ES-I3 (cell line): ENCODE results near the gene RFTN1.

Experiments
- H3K36me3 ChIP-seq: 2 replicates; pipeline ENCODE4 v1.6.1; 2013; ENCODE audit warnings: mild to moderate bottlenecking, low read length, control low read depth, moderate library complexity; ENCODE audit not compliant: insufficient read depth
- H3K4me1 ChIP-seq: 2 replicates; pipeline ENCODE4 v1.6.1; 2013; ENCODE audit warnings: mild to moderate bottlenecking, control low read depth, low read length; ENCODE audit not compliant: insufficient read depth
- H3K9ac ChIP-seq: 2 replicates; pipeline ENCODE4 v1.6.1; 2013; ENCODE audit warnings: low read depth, mild to moderate bottlenecking, low read length, moderate library complexity
- H3K9me3 ChIP-seq: 2 replicates; pipeline ENCODE4 v1.6.1; 2013; ENCODE audit warnings: mild to moderate bottlenecking, low read length, moderate library complexity; ENCODE audit not compliant: control insufficient read depth, insufficient read depth

The RFTN1 gene

GRCh38 chr3:16409032-16409431 lies 104.5 kb downstream of the RFTN1 start:
- no peaks in the 10 kb centered on the region for H3K9me3 ChIP-seq
- H3K36me3 ChIP-seq: no peaks in the 10 kb centered on the region
- H3K9ac ChIP-seq: no peak overlapping the region
- H3K4me1 ChIP-seq: no peaks in the 10 kb centered on the region

- H3K4me1 ChIP-seq: no peaks in the 10 kb centered on the region
- H3K9ac ChIP-seq: no peak overlapping the region
- no peaks in the 10 kb centered on the region for H3K36me3 ChIP-seq
- no peaks in the 10 kb centered on the region for H3K9me3 ChIP-seq
Observed at GRCh38 chr3:16407366-16407765, 106.1 kb downstream of the RFTN1 start.

GRCh38 chr3:16406579-16406978 lies 106.9 kb downstream of the RFTN1 start:
- Histone ChIP-seq H3K9me3 (no peaks in the 10 kb centered on the region), H3K4me1 (no peaks in the 10 kb centered on the region), H3K9ac (no peak overlapping the region), H3K36me3 (no peaks in the 10 kb centered on the region)

- H3K36me3 ChIP-seq: no peaks in the 10 kb centered on the region
- H3K4me1 ChIP-seq: no peaks in the 10 kb centered on the region
- no peak overlapping the region for H3K9ac ChIP-seq
Observed at GRCh38 chr3:16406166-16406565, 107.3 kb downstream of the RFTN1 start.

GRCh38 chr3:16404349-16404895 lies 109.1 kb downstream of the RFTN1 start:
- Histone ChIP-seq H3K9ac (no peak overlapping the region), H3K36me3 (no peaks in the 10 kb centered on the region), H3K4me1 (peaks cover 10% of the 10 kb centered on the region; the same call in 1 of the 2 replicates), H3K9me3 (no peaks in the 10 kb centered on the region)

More at GRCh38 chr3:16406166-16406565, 107.3 kb downstream of the RFTN1 start:
- no peaks in the 10 kb centered on the region for H3K9me3 ChIP-seq

GRCh38 chr3:16402451-16402850 lies 111.0 kb downstream of the RFTN1 start:
- no peaks in the 10 kb centered on the region for H3K9me3 ChIP-seq
- peaks cover 15% of the 10 kb centered on the region; the same call in 1 of the 2 replicates for H3K4me1 ChIP-seq
- H3K36me3 ChIP-seq: no peaks in the 10 kb centered on the region
- no peak overlapping the region for H3K9ac ChIP-seq

GRCh38 chr3:16401273-16401672 lies 112.2 kb downstream of the RFTN1 start:
- H3K36me3 ChIP-seq: no peaks in the 10 kb centered on the region
- no peak overlapping the region for H3K9ac ChIP-seq

GRCh38 chr3:16400106-16400931 lies 113.2 kb downstream of the RFTN1 start:
- Histone ChIP-seq H3K36me3 (no peaks in the 10 kb centered on the region), H3K4me1 (peaks cover 15% of the 10 kb centered on the region; the same call in 1 of the 2 replicates), H3K9ac (no peak overlapping the region), H3K9me3 (no peaks in the 10 kb centered on the region)

More at GRCh38 chr3:16401273-16401672, 112.2 kb downstream of the RFTN1 start:
- H3K4me1 ChIP-seq: peaks cover 15% of the 10 kb centered on the region; the same call in 1 of the 2 replicates
- H3K9me3 ChIP-seq: no peaks in the 10 kb centered on the region

- no peak overlapping the region for H3K9ac ChIP-seq
Observed at GRCh38 chr3:16399473-16399872, 114.0 kb downstream of the RFTN1 start.

GRCh38 chr3:16398648-16399047 lies 114.9 kb downstream of the RFTN1 start:
- H3K36me3 ChIP-seq: no peaks in the 10 kb centered on the region
- H3K9ac ChIP-seq: no peak overlapping the region
- peaks cover 15% of the 10 kb centered on the region; the same call in 1 of the 2 replicates for H3K4me1 ChIP-seq
- no peaks in the 10 kb centered on the region for H3K9me3 ChIP-seq

More at GRCh38 chr3:16399473-16399872, 114.0 kb downstream of the RFTN1 start:
- H3K36me3 ChIP-seq: no peaks in the 10 kb centered on the region
- no peaks in the 10 kb centered on the region for H3K9me3 ChIP-seq
- H3K4me1 ChIP-seq: peaks cover 15% of the 10 kb centered on the region; the same call in 1 of the 2 replicates

- Histone ChIP-seq H3K9ac (no peak overlapping the region), H3K36me3 (no peaks in the 10 kb centered on the region), H3K9me3 (no peaks in the 10 kb centered on the region), H3K4me1 (peaks cover 15% of the 10 kb centered on the region; the same call in 1 of the 2 replicates)
Observed at GRCh38 chr3:16396202-16396601, 117.3 kb downstream of the RFTN1 start.

- Histone ChIP-seq H3K36me3 (no peaks in the 10 kb centered on the region), H3K9ac (no peak overlapping the region), H3K9me3 (no peaks in the 10 kb centered on the region), H3K4me1 (peaks cover 11% of the 10 kb centered on the region; the same call in 1 of the 2 replicates)
Observed at GRCh38 chr3:16395212-16395611, 118.3 kb downstream of the RFTN1 start.

- Histone ChIP-seq H3K4me1 (peaks cover 6% of the 10 kb centered on the region; the same call in 1 of the 2 replicates), H3K36me3 (no peaks in the 10 kb centered on the region), H3K9me3 (no peaks in the 10 kb centered on the region)
Observed at GRCh38 chr3:16394639-16395038, 118.9 kb downstream of the RFTN1 start.

GRCh38 chr3:16392717-16393116 lies 120.8 kb downstream of the RFTN1 start:
- no peaks in the 10 kb centered on the region for H3K36me3 ChIP-seq
- H3K4me1 ChIP-seq: no peaks in the 10 kb centered on the region
- H3K9me3 ChIP-seq: no peaks in the 10 kb centered on the region
- no peak overlapping the region for H3K9ac ChIP-seq

More at GRCh38 chr3:16394639-16395038, 118.9 kb downstream of the RFTN1 start:
- H3K9ac ChIP-seq: no peak overlapping the region

GRCh38 chr3:16392065-16392464 lies 121.4 kb downstream of the RFTN1 start:
- Histone ChIP-seq H3K36me3 (no peaks in the 10 kb centered on the region), H3K4me1 (no peaks in the 10 kb centered on the region), H3K9ac (no peak overlapping the region), H3K9me3 (no peaks in the 10 kb centered on the region)
